HAP-1 (cell line): ENCODE data around the gene BOLA3.

Experiments used
- DNase-seq, 2 experiments: peaks; one replicate each; pipeline ENCODE4 v3.0.0-alpha.2; 2016 to 2020; ENCODE audit warnings: low spot score in 2 of 2
- H3K27me3 ChIP-seq: fragments of 250-450 bp; sonication (Bioruptor Pico); 2 replicates; pipeline ENCODE4 v1.5.1; 2020; ENCODE audit warnings: low read depth, mild to moderate bottlenecking, moderate library complexity
- H3K36me3 ChIP-seq: fragments of 250-450 bp; sonication (Bioruptor Pico); replicated peaks from 2 replicates; pipeline ENCODE4 v1.5.1; 2020; ENCODE audit warnings: mild to moderate bottlenecking
- H3K4me1 ChIP-seq: fragments of 250-450 bp; sonication (Bioruptor Pico); 2 replicates; pipeline ENCODE4 v1.5.1; 2020; ENCODE audit warnings: mild to moderate bottlenecking
- H3K4me3 ChIP-seq: fragments of 250-450 bp; sonication (Bioruptor Pico); 2 replicates; pipeline ENCODE4 v1.5.1; 2020; ENCODE audit warnings: mild to moderate bottlenecking, moderate library complexity
- H3K9me3 ChIP-seq: fragments of 250-450 bp; sonication (Bioruptor Pico); 2 replicates; pipeline ENCODE4 v1.5.1; 2020; ENCODE audit warnings: mild to moderate bottlenecking, moderate library complexity
- in situ Hi-C: fragments of 300-500 bp; cut with MboI; formaldehyde crosslinking; loops from 3 replicates; pipeline ENCODE4 v1.14.3; 2020; ENCODE audit warnings: low sequenced_read_pairs, inconsistent platforms, mixed read lengths

BOLA3 gene

GRCh38 chr2:74104839-74105238, 42.9 kb downstream of the BOLA3 start:
- in situ Hi-C loops, result no loop called here
- Histone ChIP-seq H3K4me3 (no peak overlapping the region), H3K36me3 (peaks cover 20% of the 10 kb centered on the region), H3K4me1 (no peaks in the 10 kb centered on the region), H3K9me3 (no peaks in the 10 kb centered on the region), H3K27me3 (no peaks in the 10 kb centered on the region)
- no peak for DNase-seq

GRCh38 chr2:74103763-74104162, 43.9 kb downstream of the BOLA3 start:
- Histone ChIP-seq H3K36me3 (peaks cover 28% of the 10 kb centered on the region), H3K4me3 (no peak overlapping the region), H3K9me3 (no peaks in the 10 kb centered on the region), H3K4me1 (no peaks in the 10 kb centered on the region), H3K27me3 (no peaks in the 10 kb centered on the region)
- no peak for DNase-seq
- in situ Hi-C loops, result no loop called here

GRCh38 chr2:74102516-74102915, 45.2 kb downstream of the BOLA3 start:
- H3K36me3 ChIP-seq, result peaks cover 28% of the 10 kb centered on the region

GRCh38 chr2:74101574-74102300, 46.0 kb downstream of the BOLA3 start:
- Histone ChIP-seq H3K4me3 (no peak overlapping the region), H3K36me3 (peaks cover 28% of the 10 kb centered on the region), H3K4me1 (no peaks in the 10 kb centered on the region), H3K27me3 (no peaks in the 10 kb centered on the region), H3K9me3 (no peaks in the 10 kb centered on the region)
- no peak for DNase-seq
- in situ Hi-C loops, result no loop called here

More at GRCh38 chr2:74102516-74102915, 45.2 kb downstream of the BOLA3 start:
- H3K9me3 ChIP-seq, result no peaks in the 10 kb centered on the region
- H3K27me3 ChIP-seq, result no peaks in the 10 kb centered on the region
- in situ Hi-C loops, result no loop called here
- DNase-seq, result no peak
- no peaks in the 10 kb centered on the region for H3K4me1 ChIP-seq
- no peak overlapping the region for H3K4me3 ChIP-seq

GRCh38 chr2:74100254-74101216, 47.2 kb downstream of the BOLA3 start:
- in situ Hi-C loops, result no loop called here
- H3K9me3 ChIP-seq, result no peaks in the 10 kb centered on the region
- H3K4me1 ChIP-seq, result no peaks in the 10 kb centered on the region
- H3K36me3 ChIP-seq, result peaks cover 28% of the 10 kb centered on the region
- no peak overlapping the region for H3K4me3 ChIP-seq
- no peak for DNase-seq
- no peaks in the 10 kb centered on the region for H3K27me3 ChIP-seq

- no peaks in the 10 kb centered on the region for H3K9me3 ChIP-seq
- in situ Hi-C loops, result no loop called here
- H3K4me3 ChIP-seq, result no peak overlapping the region
- DNase-seq, result no peak
- peaks cover 28% of the 10 kb centered on the region for H3K36me3 ChIP-seq
- no peaks in the 10 kb centered on the region for H3K4me1 ChIP-seq
- H3K27me3 ChIP-seq, result no peaks in the 10 kb centered on the region
Observed at GRCh38 chr2:74099835-74100234, 47.9 kb downstream of the BOLA3 start.

- no peak for DNase-seq
- no peaks in the 10 kb centered on the region for H3K27me3 ChIP-seq
- no peaks in the 10 kb centered on the region for H3K4me1 ChIP-seq
- H3K9me3 ChIP-seq, result no peaks in the 10 kb centered on the region
- in situ Hi-C loops, result no loop called here
- no peak overlapping the region for H3K4me3 ChIP-seq
- peaks cover 28% of the 10 kb centered on the region for H3K36me3 ChIP-seq
Observed at GRCh38 chr2:74099271-74099670, 48.4 kb downstream of the BOLA3 start.

- H3K36me3 ChIP-seq, result peaks cover 30% of the 10 kb centered on the region
Observed at GRCh38 chr2:74097574-74097973, 50.1 kb downstream of the BOLA3 start.

GRCh38 chr2:74096052-74096451, 51.7 kb downstream of the BOLA3 start:
- Histone ChIP-seq H3K9me3 (no peaks in the 10 kb centered on the region), H3K36me3 (peaks cover 37% of the 10 kb centered on the region), H3K27me3 (no peaks in the 10 kb centered on the region), H3K4me1 (no peaks in the 10 kb centered on the region), H3K4me3 (no peak overlapping the region)
- in situ Hi-C loops, result no loop called here
- DNase-seq, result no peak

More at GRCh38 chr2:74097574-74097973, 50.1 kb downstream of the BOLA3 start:
- in situ Hi-C loops, result no loop called here
- Histone ChIP-seq H3K4me3 (no peak overlapping the region), H3K9me3 (no peaks in the 10 kb centered on the region), H3K27me3 (no peaks in the 10 kb centered on the region), H3K4me1 (no peaks in the 10 kb centered on the region)
- no peak for DNase-seq

- no peaks in the 10 kb centered on the region for H3K27me3 ChIP-seq
- DNase-seq, result no peak
- no peak overlapping the region for H3K4me3 ChIP-seq
- no peaks in the 10 kb centered on the region for H3K9me3 ChIP-seq
- no peaks in the 10 kb centered on the region for H3K4me1 ChIP-seq
- peaks cover 36% of the 10 kb centered on the region for H3K36me3 ChIP-seq
- in situ Hi-C loops, result no loop called here
Observed at GRCh38 chr2:74095632-74096031, 52.1 kb downstream of the BOLA3 start.

GRCh38 chr2:74094291-74094690, 53.4 kb downstream of the BOLA3 start:
- in situ Hi-C loops, result no loop called here
- no peak for DNase-seq
- Histone ChIP-seq H3K36me3 (peaks cover 33% of the 10 kb centered on the region), H3K9me3 (no peaks in the 10 kb centered on the region), H3K27me3 (no peaks in the 10 kb centered on the region), H3K4me1 (no peaks in the 10 kb centered on the region), H3K4me3 (no peak overlapping the region)

GRCh38 chr2:74093840-74094239, 53.9 kb downstream of the BOLA3 start:
- H3K9me3 ChIP-seq, result no peaks in the 10 kb centered on the region
- H3K4me3 ChIP-seq, result no peak overlapping the region
- no peaks in the 10 kb centered on the region for H3K4me1 ChIP-seq
- DNase-seq, result no peak
- in situ Hi-C loops, result no loop called here
- no peaks in the 10 kb centered on the region for H3K27me3 ChIP-seq
- H3K36me3 ChIP-seq, result peaks cover 31% of the 10 kb centered on the region

GRCh38 chr2:74093426-74093825, 54.3 kb downstream of the BOLA3 start:
- no peaks in the 10 kb centered on the region for H3K4me1 ChIP-seq
- no peak overlapping the region for H3K4me3 ChIP-seq
- H3K36me3 ChIP-seq, result peaks cover 31% of the 10 kb centered on the region
- in situ Hi-C loops, result no loop called here
- DNase-seq, result no peak
- H3K9me3 ChIP-seq, result no peaks in the 10 kb centered on the region
- H3K27me3 ChIP-seq, result no peaks in the 10 kb centered on the region

GRCh38 chr2:74092275-74092674, 55.4 kb downstream of the BOLA3 start:
- no peaks in the 10 kb centered on the region for H3K4me1 ChIP-seq
- DNase-seq, result no peak
- no peak overlapping the region for H3K4me3 ChIP-seq
- in situ Hi-C loops, result no loop called here
- H3K9me3 ChIP-seq, result no peaks in the 10 kb centered on the region
- H3K36me3 ChIP-seq, result peaks cover 39% of the 10 kb centered on the region
- H3K27me3 ChIP-seq, result no peaks in the 10 kb centered on the region
